Mesenchymal stem cell (in vitro differentiated cells and primary cell): ENCODE measurements around the gene CBY3.
"Not testable (repeated sequence)": the region's sequence is repeated elsewhere in the genome, so short reads cannot be mapped to it uniquely, and the experiment has no call there.

Experiments used
- DNase-seq: peaks from one replicate; pipeline ENCODE4 v3.0.0-alpha.2; 2013
- H2AFZ ChIP-seq: one replicate; pipeline ENCODE4 v1.6.1; 2013; ENCODE audit warnings: low read depth, mild to moderate bottlenecking, control low read depth, inconsistent platforms, low read length, moderate library complexity
- H2AK5ac ChIP-seq: 2 replicates; pipeline ENCODE4 v1.6.1; 2013; ENCODE audit warnings: low read length, moderate library complexity, mild to moderate bottlenecking, inconsistent platforms; ENCODE audit not compliant: severe bottlenecking
- H2BK120ac ChIP-seq: one replicate; pipeline ENCODE4 v1.6.1; 2013; ENCODE audit warnings: low read depth, mild to moderate bottlenecking, inconsistent platforms, low read length, moderate library complexity
- H2BK12ac ChIP-seq, 2 experiments: one replicate each; pipeline ENCODE4 v1.6.1; 2013; ENCODE audit warnings: inconsistent platforms in 2 of 2, low read length in 2 of 2, mild to moderate bottlenecking in 2 of 2, moderate library complexity in 2 of 2, control low read depth in 1 of 2
- H2BK15ac ChIP-seq: one replicate; pipeline ENCODE4 v1.6.1; 2013; ENCODE audit warnings: mild to moderate bottlenecking, low read depth, inconsistent platforms; ENCODE audit not compliant: poor library complexity, severe bottlenecking
- H2BK5ac ChIP-seq: 2 replicates; pipeline ENCODE4 v1.6.1; 2013; ENCODE audit warnings: low read depth, mild to moderate bottlenecking, low read length, control low read depth, inconsistent platforms; ENCODE audit not compliant: poor library complexity, severe bottlenecking
- H3K14ac ChIP-seq, 2 experiments: one replicate each; pipeline ENCODE4 v1.6.1; 2013; ENCODE audit warnings: inconsistent platforms in 2 of 2, low read length in 2 of 2, control low read depth in 1 of 2, mild to moderate bottlenecking in 1 of 2, moderate library complexity in 1 of 2
- H3K18ac ChIP-seq, 2 experiments: one replicate each; pipeline ENCODE4 v1.6.1; 2013; ENCODE audit warnings: inconsistent platforms in 2 of 2, low read length in 2 of 2, control low read depth in 1 of 2, low read depth in 1 of 2, mild to moderate bottlenecking in 1 of 2
- H3K23ac ChIP-seq, 2 experiments: one replicate each; pipeline ENCODE4 v1.6.1; 2013; ENCODE audit warnings: inconsistent platforms in 2 of 2, low read length in 2 of 2, mild to moderate bottlenecking in 2 of 2, moderate library complexity in 2 of 2, control low read depth in 1 of 2
- H3K27ac ChIP-seq: 2 replicates; pipeline ENCODE4 v1.5.1; 2013; ENCODE audit warnings: mild to moderate bottlenecking, moderate library complexity, low read length, control low read depth, inconsistent platforms; ENCODE audit not compliant: poor library complexity, severe bottlenecking
- H3K27me3 ChIP-seq, 2 experiments: 2 replicates each; pipeline versions ENCODE4 v1.6.1 to v1.7.0; 2013; ENCODE audit warnings: low read length in 2 of 2, mild to moderate bottlenecking in 2 of 2, moderate library complexity in 2 of 2, control low read depth in 1 of 2, inconsistent platforms in 1 of 2; ENCODE audit not compliant: control insufficient read depth in 1 of 2, insufficient read depth in 1 of 2
- H3K36me3 ChIP-seq, 2 experiments: 2 replicates each; pipeline versions ENCODE4 v1.6.1 to v1.7.0; 2013; ENCODE audit warnings: low read length in 2 of 2, control low read depth in 1 of 2, inconsistent platforms in 1 of 2, low read depth in 1 of 2, mild to moderate bottlenecking in 1 of 2; ENCODE audit not compliant: insufficient read depth in 2 of 2, control insufficient read depth in 1 of 2
- H3K4ac ChIP-seq, 2 experiments: one replicate each; pipeline ENCODE4 v1.6.1; 2013; ENCODE audit warnings: inconsistent platforms in 2 of 2, low read length in 2 of 2, mild to moderate bottlenecking in 2 of 2, moderate library complexity in 2 of 2, control low read depth in 1 of 2, low read depth in 1 of 2
- H3K4me1 ChIP-seq: 2 replicates; pipeline ENCODE4 v1.6.1; 2013; ENCODE audit warnings: low read depth, low read length, control low read depth; ENCODE audit not compliant: control insufficient read depth, insufficient read depth
- H3K4me2 ChIP-seq: 2 replicates; pipeline ENCODE4 v1.6.1; 2013; ENCODE audit warnings: low read length, mild to moderate bottlenecking, inconsistent platforms; ENCODE audit not compliant: poor library complexity, severe bottlenecking
- H3K4me3 ChIP-seq, 2 experiments: 2 replicates each; pipeline versions ENCODE4 v1.5.1 to v1.7.0; 2013; ENCODE audit warnings: low read length in 2 of 2, mild to moderate bottlenecking in 2 of 2, control low read depth in 1 of 2, low read depth in 1 of 2; ENCODE audit not compliant: insufficient read depth in 1 of 2
- H3K79me1 ChIP-seq: replicated peaks from 2 replicates; pipeline ENCODE4 v1.6.1; 2013; ENCODE audit warnings: mild to moderate bottlenecking, control low read depth, low read length, inconsistent platforms; ENCODE audit not compliant: poor library complexity, severe bottlenecking
- H3K9ac ChIP-seq: 2 replicates; pipeline ENCODE4 v1.7.0; 2013; ENCODE audit warnings: mild to moderate bottlenecking, low read length, moderate library complexity
- H3K9me3 ChIP-seq: 2 replicates; pipeline ENCODE4 v1.7.0; 2013; ENCODE audit warnings: mild to moderate bottlenecking, low read length; ENCODE audit not compliant: control insufficient read depth
- H4K8ac ChIP-seq: one replicate; pipeline ENCODE4 v1.6.1; 2013; ENCODE audit warnings: inconsistent platforms, mild to moderate bottlenecking, low read length, moderate library complexity
- H4K91ac ChIP-seq: one replicate; pipeline ENCODE4 v1.6.1; 2013; ENCODE audit warnings: mild to moderate bottlenecking, low read length, inconsistent platforms
- WGBS: methylation state at CpG from one replicate; pipeline ENCODE4 v1.1.7; 2013; ENCODE audit warnings: mixed read lengths; 5-methylcytosine and 5-hydroxymethylcytosine counted together

CBY3 gene

DNA sequence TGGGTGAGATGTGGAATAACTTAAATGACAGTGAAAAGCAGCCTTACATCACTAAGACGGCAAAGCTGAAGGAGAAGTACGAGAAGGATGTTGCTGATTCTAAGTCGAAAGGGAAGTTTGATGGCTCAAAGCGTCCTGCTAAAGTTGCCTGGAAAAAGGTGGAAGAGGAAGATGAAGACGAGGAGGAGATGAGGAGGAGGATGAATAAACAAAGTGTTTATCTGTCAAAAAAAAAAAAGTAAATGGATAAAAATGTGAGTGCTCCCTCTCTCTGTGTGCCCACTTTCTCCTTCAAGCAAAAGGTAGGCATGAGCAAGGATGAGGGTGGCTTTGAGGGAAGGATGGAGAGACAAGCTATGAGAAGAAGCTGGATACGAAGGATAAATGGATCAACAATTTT is 13.7 kb upstream of the CBY3 start:
- H3K9ac ChIP-seq: no peak overlapping the region
- no peak overlapping the region for H2AFZ ChIP-seq
- H3K9me3 ChIP-seq: no peaks in the 10 kb centered on the region
- H2BK15ac ChIP-seq: no peak overlapping the region
- DNase-seq: no peak
- H3K27ac ChIP-seq: no peak overlapping the region
- no peaks in the 10 kb centered on the region for H3K36me3 ChIP-seq
- H3K4me3 ChIP-seq: no peak overlapping the region
- no peak overlapping the region for H2BK12ac ChIP-seq
- no peak overlapping the region for H2BK120ac ChIP-seq
- H4K8ac ChIP-seq: no peak overlapping the region
- WGBS: 87% methylated on average over 5 of the region's 6 CpGs
- H3K4me2 ChIP-seq: no peak overlapping the region
- H3K79me1 ChIP-seq: peaks cover 3% of the 10 kb centered on the region
- no peak overlapping the region for H2AK5ac ChIP-seq
- no peak overlapping the region for H3K4ac ChIP-seq
- H3K23ac ChIP-seq: no peak overlapping the region
- H2BK5ac ChIP-seq: no peak overlapping the region
- no peak overlapping the region for H3K14ac ChIP-seq
- no peaks in the 10 kb centered on the region for H3K27me3 ChIP-seq
- H3K4me1 ChIP-seq: no peaks in the 10 kb centered on the region
- H3K18ac ChIP-seq: no peak overlapping the region
- no peak overlapping the region for H4K91ac ChIP-seq

DNA sequence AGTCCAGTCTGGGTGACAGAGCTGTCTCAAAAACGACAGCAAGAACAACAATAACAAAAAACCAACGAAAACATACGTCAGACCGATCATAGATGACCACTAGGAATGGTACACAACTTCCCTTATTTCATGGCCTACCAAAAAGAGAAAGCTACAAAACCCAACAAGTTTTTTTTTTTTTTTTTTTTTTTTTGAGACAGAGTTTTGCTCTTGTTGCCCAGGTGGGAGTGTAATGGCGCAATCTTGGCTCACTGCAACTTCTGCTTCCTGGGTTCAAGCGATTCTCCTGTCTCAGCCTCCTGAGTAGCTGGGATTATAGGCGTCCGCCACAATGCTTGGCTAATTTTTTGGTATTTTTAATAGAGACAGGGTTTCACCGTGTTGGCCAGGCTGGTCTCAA is 8.4 kb upstream of the CBY3 start:
- H2AK5ac ChIP-seq, H4K8ac ChIP-seq, H2BK5ac ChIP-seq, H3K36me3 ChIP-seq, H3K9ac ChIP-seq, H2BK120ac ChIP-seq, H3K4me3 ChIP-seq, H3K4ac ChIP-seq, H3K4me2 ChIP-seq, H2BK12ac ChIP-seq, H2AFZ ChIP-seq, H3K9me3 ChIP-seq, DNase-seq, H3K14ac ChIP-seq, H3K23ac ChIP-seq, H4K91ac ChIP-seq, H3K27ac ChIP-seq, H3K27me3 ChIP-seq, H3K4me1 ChIP-seq, H3K79me1 ChIP-seq, H3K18ac ChIP-seq, H2BK15ac ChIP-seq: not testable (repeated sequence)
- 86% methylated on average over 6 of the region's 9 CpGs for WGBS

DNA sequence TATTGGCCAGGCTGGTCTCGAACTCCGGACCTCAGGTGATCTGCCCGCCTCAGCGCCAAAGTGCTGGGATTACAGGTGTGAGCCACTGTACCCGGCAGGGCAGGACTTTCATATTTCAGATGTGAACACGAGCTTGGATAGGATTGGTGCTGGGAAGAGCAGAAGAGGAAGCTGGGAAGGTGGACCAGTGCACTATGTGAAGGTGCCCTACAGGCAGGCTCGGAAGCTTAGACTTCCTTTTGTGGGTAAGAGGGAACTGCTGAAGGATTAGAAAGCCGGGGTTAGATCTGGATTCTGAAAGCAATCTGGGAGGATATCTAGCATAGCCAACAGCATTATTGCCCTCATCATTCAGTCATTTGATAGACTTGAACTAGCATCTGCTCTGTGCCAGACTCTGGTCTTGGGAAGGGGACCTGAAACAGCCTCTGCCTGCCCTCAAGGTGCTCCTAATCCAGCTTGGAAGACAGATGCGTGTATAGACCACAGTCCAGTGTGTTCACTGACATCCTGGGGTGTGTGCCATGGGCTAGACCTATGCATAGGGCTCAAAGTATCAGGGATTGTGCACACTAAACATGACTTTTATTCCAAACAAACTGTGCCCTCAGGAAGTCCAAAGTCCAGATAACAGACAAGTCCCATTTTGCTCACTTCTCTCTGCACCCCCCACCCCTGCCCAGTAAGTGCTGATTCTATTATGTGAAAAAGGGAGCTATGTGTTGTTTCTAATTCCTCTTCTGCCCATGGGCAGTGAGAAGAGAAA is 637 bp downstream of the CBY3 start:
- H4K8ac ChIP-seq: no peak overlapping the region
- no peak overlapping the region for H3K9ac ChIP-seq
- H2AFZ ChIP-seq: no peak overlapping the region
- no peak overlapping the region for H3K23ac ChIP-seq
- peaks cover 24% of the 10 kb centered on the region for H3K4me1 ChIP-seq
- no peak overlapping the region for H3K27ac ChIP-seq
- no peak overlapping the region for H2BK12ac ChIP-seq
- H3K4ac ChIP-seq: no peak overlapping the region
- H2BK15ac ChIP-seq: no peak overlapping the region
- H4K91ac ChIP-seq: no peak overlapping the region
- 96% methylated on average over 9 of the region's 9 CpGs for WGBS
- H3K36me3 ChIP-seq: no peaks in the 10 kb centered on the region
- no peaks in the 10 kb centered on the region for H3K27me3 ChIP-seq
- no peak overlapping the region for H3K18ac ChIP-seq
- no peak overlapping the region for H2BK5ac ChIP-seq
- H2BK120ac ChIP-seq: no peak overlapping the region
- no peak overlapping the region for H3K4me2 ChIP-seq
- H3K4me3 ChIP-seq: no peak overlapping the region
- peaks cover 15% of the 10 kb centered on the region for H3K79me1 ChIP-seq
- H3K9me3 ChIP-seq: no peaks in the 10 kb centered on the region
- no peak for DNase-seq
- H2AK5ac ChIP-seq: no peak overlapping the region
- H3K14ac ChIP-seq: no peak overlapping the region

DNA sequence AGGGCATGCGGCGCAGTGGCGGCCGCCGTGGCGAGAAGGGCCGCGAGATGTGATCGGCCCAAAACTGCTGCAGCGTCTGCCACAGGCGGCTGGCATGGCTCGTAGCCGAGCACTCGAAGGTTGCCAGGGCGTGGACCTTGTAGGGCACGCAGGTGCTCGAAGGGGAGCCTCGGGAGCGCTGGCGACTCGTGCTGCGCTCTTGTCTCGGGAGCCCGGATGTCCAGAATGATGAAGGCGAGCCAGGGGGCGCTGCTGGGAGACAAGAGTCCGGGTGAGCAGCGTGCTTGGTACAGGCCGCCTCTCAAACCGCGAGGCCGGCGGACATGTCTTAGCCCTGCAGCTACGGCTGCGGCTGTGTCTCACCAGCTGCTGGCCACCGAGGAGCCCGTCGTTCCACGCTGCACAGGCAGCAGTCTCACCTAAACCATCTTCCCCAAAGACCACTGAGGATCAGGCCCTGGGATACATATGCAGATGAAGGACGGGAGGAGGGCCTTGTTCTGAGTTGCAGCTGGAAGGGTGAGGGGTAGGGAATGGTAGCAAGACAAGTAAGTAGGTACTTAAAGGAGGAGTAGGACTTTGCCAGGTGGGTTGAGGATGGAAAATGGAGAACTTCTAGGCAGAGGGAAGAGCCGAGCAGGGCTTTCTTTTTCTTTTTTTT is 1.7 kb downstream of the CBY3 start:
- Histone ChIP-seq H2BK15ac (no peak overlapping the region), H2AFZ (peak overlapping the region; percentile 94), H2AK5ac (no peak overlapping the region), H3K14ac (no peak overlapping the region), H3K23ac (no peak overlapping the region), H3K18ac (peak overlapping the region; percentile 64 to 72), H3K9me3 (no peaks in the 10 kb centered on the region), H3K79me1 (peaks cover 15% of the 10 kb centered on the region), H2BK12ac (peak overlapping the region in 1 of 2 experiments; percentile 8), H3K27ac (no peak overlapping the region), H3K36me3 (no peaks in the 10 kb centered on the region), H4K91ac (peak overlapping the region; percentile 93), H3K4me3 (peak overlapping the region; percentile 91 to 92), H2BK120ac (no peak overlapping the region), H4K8ac (peak overlapping the region; percentile 100), H3K27me3 (no peaks in the 10 kb centered on the region), H3K4me2 (peak overlapping the region; percentile 83), H3K4ac (peak overlapping the region; percentile 12 to 67), H3K4me1 (peaks cover 24% of the 10 kb centered on the region), H3K9ac (peak overlapping the region; percentile 92), H2BK5ac (no peak overlapping the region)
- 74% methylated on average over 39 of the region's 41 CpGs for WGBS
- DNase-seq: no peak
